Right atrium auricular region (tissue), 2 donors: ENCODE results near the gene OXSR1. TPM values are rescaled to one million over a fixed set of nuclear protein-coding genes. Genes with fewer than 3 reads are reported as not detected.

Source experiments
- DNase-seq: peaks from one replicate; pipeline ENCODE4 v3.0.0-alpha.2; 2019; ENCODE audit warnings: low spot score
- H3K27ac ChIP-seq, 2 donors: fragments of 200-600 bp; sonication (generic); 1 replicate in 1 of 2; 2 replicates in 1 of 2; pipeline ENCODE4 v1.5.1; 2016 to 2019
- H3K27me3 ChIP-seq, 2 donors: fragments of 200-600 bp; sonication (generic); one replicate each; pipeline versions ENCODE4 v1.5.1 to v1.6.0; 2017 to 2019
- H3K36me3 ChIP-seq: fragments of 200-600 bp; sonication (generic); one replicate; pipeline ENCODE4 v1.5.1; 2016
- H3K4me1 ChIP-seq, 2 donors: fragments of 200-600 bp; sonication (generic); one replicate each; pipeline versions ENCODE4 v1.5.1 to v1.6.0; 2017 to 2019
- H3K4me3 ChIP-seq, 2 donors: fragments of 200-600 bp; sonication (generic); 1 replicate in 1 of 2; 2 replicates in 1 of 2; pipeline ENCODE4 v1.5.1; 2017 to 2019; ENCODE audit warnings: mild to moderate bottlenecking in 1 of 2, moderate library complexity in 1 of 2
- H3K9me3 ChIP-seq, 2 donors: fragments of 200-600 bp; sonication (generic); one replicate each; pipeline ENCODE4 v1.5.1; 2019
- total RNA-seq, 2 donors: library from RNA; depleted of rRNA; stranded (reverse); fragments of >200 nt; gene quantifications; one replicate each; pipeline ENCODE4 v1.1.0, GENCODE V29; 2016
- TF ChIP-seq, protein P1 (sequence below), 2 donors: fragments of 200-600 bp; sonication (generic); IDR thresholded peaks; one replicate each; pipeline ENCODE4 v1.5.1; 2019; ENCODE audit warnings: antibody characterized with exemption in 2 of 2

OXSR1 gene
- total RNA-seq, 2 donors from 2014 or later = 25.8 to 27.2 TPM

DNA sequence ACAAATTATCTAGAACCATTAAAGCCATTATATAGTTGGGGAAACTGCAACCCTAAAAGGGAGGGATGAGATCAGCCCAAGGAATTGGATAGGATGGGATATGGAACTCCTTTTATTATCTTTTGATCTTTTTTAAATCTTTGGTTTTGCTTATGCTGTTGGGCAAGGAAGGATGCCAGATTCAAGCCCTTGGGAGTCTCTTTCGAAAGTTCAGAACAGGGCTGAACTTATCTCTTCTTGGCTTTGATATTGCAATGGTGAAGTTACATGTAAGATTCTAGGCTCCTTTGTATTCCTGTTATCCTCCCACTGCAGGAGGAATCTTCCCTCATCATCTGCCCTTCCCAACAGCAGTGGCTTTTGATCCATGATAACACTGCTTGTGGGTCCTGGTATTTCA lies 90.3 kb downstream of the OXSR1 start:
- H3K27ac ChIP-seq = no peak overlapping the region
- peaks cover 32% of the 10 kb centered on the region for H3K36me3 ChIP-seq
- no peak for DNase-seq
- no peak overlapping the region for H3K4me3 ChIP-seq
- TF ChIP-seq, protein P1, sequence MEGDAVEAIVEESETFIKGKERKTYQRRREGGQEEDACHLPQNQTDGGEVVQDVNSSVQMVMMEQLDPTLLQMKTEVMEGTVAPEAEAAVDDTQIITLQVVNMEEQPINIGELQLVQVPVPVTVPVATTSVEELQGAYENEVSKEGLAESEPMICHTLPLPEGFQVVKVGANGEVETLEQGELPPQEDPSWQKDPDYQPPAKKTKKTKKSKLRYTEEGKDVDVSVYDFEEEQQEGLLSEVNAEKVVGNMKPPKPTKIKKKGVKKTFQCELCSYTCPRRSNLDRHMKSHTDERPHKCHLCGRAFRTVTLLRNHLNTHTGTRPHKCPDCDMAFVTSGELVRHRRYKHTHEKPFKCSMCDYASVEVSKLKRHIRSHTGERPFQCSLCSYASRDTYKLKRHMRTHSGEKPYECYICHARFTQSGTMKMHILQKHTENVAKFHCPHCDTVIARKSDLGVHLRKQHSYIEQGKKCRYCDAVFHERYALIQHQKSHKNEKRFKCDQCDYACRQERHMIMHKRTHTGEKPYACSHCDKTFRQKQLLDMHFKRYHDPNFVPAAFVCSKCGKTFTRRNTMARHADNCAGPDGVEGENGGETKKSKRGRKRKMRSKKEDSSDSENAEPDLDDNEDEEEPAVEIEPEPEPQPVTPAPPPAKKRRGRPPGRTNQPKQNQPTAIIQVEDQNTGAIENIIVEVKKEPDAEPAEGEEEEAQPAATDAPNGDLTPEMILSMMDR (IDR thresholded peaks at IDR 0.05) = no peak
- no peaks in the 10 kb centered on the region for H3K9me3 ChIP-seq
- H3K27me3 ChIP-seq = no peaks in the 10 kb centered on the region
- no peaks in the 10 kb centered on the region for H3K4me1 ChIP-seq

DNA sequence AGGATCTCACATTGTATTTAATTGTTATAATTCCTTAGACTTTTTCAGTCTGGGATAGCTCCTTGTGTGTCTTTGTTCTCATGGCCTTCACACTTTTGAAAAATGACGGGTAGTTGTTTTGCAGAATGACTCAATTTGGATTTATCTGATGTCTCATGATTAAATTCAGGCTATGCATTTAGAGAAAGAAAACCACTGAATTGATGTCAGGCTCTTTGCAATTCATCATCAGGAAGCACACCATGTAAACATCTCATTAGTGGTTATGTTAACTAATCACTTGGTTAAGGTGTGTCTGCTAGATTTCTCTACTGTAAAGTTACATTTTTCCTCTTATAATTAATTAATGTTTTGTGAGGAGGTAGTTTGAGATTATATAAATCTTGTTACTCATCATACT lies 92.2 kb downstream of the OXSR1 start:
- peaks cover 28% of the 10 kb centered on the region for H3K36me3 ChIP-seq

DNA sequence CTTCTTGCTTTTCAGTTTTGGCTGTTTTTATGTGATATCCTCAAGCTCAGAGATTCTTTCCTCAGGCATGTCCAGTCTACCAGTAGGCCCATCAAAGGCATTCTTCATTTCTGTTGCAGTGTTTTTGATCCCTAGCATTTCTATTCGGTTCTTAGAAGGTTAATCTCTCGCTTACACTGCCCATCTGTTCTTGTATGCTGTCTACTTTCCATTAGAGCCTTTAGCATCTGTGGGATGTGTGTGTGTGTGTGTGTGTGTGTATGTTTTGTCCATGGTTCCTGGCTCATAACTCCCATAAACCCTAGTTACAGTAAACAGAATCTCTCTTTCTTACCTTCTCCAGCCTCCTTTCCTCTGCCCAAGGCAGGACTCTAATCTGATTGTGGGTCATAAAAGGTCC lies 95.1 kb downstream of the OXSR1 start:
- TF ChIP-seq, protein P1 (IDR thresholded peaks at IDR 0.05) = no peak
- Histone ChIP-seq H3K9me3 (no peaks in the 10 kb centered on the region), H3K27ac (no peak overlapping the region), H3K27me3 (no peaks in the 10 kb centered on the region), H3K4me3 (no peak overlapping the region), H3K36me3 (peaks cover 9% of the 10 kb centered on the region), H3K4me1 (peaks cover 0 to 12% of the 10 kb centered on the region in 2 donors)
- DNase-seq = no peak

More for the DNA sequence above, 92.2 kb downstream of the OXSR1 start:
- Histone ChIP-seq H3K4me1 (no peaks in the 10 kb centered on the region), H3K4me3 (no peak overlapping the region), H3K27me3 (no peaks in the 10 kb centered on the region), H3K27ac (no peak overlapping the region), H3K9me3 (no peaks in the 10 kb centered on the region)
- DNase-seq = no peak
- TF ChIP-seq, protein P1 (IDR thresholded peaks at IDR 0.05) = no peak

DNA sequence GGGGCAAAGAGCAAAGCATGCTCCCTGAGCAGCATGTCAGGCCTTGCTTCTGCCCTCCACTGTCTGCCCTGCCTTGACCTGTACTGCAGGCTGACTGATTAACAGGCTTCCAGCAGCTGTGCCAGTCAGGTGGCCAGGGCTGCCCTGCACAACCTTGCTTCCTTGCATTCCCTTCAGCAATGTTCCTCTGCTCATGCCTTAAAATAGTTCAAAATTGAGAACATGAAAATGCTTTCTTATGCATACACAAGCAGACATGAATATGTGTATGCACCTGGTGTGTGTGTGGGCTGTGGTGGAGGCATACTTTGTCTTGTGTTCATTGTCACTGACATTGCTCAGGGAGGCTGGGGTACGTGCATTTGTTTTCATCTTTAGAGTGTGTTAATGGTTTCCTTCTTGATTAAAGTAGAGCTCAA lies 99.0 kb downstream of the OXSR1 start:
- H3K27me3 ChIP-seq = no peaks in the 10 kb centered on the region
- DNase-seq = no peak
- H3K4me1 ChIP-seq = peaks cover 0 to 12% of the 10 kb centered on the region in 2 donors
- H3K27ac ChIP-seq = no peak overlapping the region
- H3K4me3 ChIP-seq = no peak overlapping the region
- TF ChIP-seq, protein P1 (IDR thresholded peaks at IDR 0.05) = no peak
- no peaks in the 10 kb centered on the region for H3K9me3 ChIP-seq
- H3K36me3 ChIP-seq = peaks cover 9% of the 10 kb centered on the region

DNA sequence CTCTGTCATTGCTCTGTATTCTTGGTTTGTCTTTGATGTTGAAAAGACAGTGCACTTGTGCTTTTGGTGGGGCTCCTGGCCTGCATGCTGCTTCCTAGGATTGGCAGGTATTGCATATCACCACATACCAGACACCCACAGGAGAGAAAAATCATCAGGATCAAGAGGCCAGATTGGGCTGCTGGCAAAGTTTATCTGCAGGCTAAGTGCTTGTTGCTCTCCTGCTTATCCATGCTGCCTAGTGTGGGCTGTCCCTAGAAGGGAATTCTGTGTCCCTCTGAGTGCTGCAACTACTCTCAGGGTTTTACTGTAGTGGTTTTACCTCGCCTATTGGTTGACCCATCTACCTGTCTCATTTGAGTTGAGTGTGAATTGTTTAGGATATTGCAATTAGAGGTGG lies 99.4 kb downstream of the OXSR1 start:
- H3K4me3 ChIP-seq = no peak overlapping the region
- H3K9me3 ChIP-seq = no peaks in the 10 kb centered on the region
- H3K36me3 ChIP-seq = peaks cover 9% of the 10 kb centered on the region
- TF ChIP-seq, protein P1 (IDR thresholded peaks at IDR 0.05) = no peak
- H3K4me1 ChIP-seq = peaks cover 0 to 12% of the 10 kb centered on the region in 2 donors
- no peaks in the 10 kb centered on the region for H3K27me3 ChIP-seq
- H3K27ac ChIP-seq = no peak overlapping the region
- DNase-seq = no peak

DNA sequence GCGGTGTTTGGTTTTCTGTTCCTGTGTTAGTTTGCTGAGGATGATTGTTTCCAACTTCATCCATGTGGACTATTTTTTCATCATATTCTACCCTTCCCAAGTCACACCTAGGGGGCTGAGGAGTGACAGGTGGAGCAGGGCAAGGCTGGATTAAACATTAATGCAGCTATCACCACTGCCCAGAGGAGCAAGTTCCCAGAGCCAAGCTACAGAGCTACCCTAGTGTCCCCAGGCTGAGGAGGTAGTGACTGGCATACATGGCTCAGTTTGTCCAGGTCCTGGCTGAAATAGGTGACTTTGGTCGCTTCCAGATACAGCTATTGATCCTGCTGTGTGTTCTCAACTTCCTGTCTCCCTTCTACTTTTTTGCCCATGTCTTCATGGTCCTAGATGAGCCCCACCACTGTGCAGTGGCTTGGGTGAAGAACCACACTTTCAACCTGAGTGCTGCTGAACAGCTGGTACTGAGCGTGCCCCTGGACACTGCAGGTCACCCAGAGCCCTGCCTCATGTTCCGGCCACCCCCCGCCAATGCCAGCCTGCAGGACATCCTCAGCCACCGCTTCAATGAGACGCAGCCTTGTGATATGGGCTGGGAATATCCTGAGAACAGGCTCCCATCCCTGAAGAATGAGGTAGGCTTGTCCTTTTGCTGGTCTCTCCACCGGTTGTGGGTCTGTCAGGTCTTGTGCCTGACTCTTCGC lies 100.4 kb downstream of the OXSR1 start, which contains the start of gene SLC22A13:
SLC22A13 (plus strand) TSS at position 209 of the 704 bp plus-strand sequence; CDS start at position 258, 49 bp downstream.
- Histone ChIP-seq H3K27me3 (no peaks in the 10 kb centered on the region), H3K4me1 (peaks cover 0 to 12% of the 10 kb centered on the region in 2 donors), H3K27ac (no peak within 1 kb of the TSS), H3K4me3 (no peak within 1 kb of the TSS), H3K36me3 (peaks cover 5% of the 10 kb centered on the region), H3K9me3 (no peaks in the 10 kb centered on the region)
- TF ChIP-seq, protein P1 (IDR thresholded peaks at IDR 0.05) = no peak
- DNase-seq = no peak
